Parathyroid adenoma (tissue), 2 donors: ENCODE measurements around the gene TSHZ2.
"Not testable (repeated sequence)": the region's sequence is repeated elsewhere in the genome, so short reads cannot be mapped to it uniquely, and the experiment has no call there.

ENCODE experiments used
- H2AFZ ChIP-seq: fragments of 300-600 bp; sonication (generic); one replicate; pipeline ENCODE4 v1.7.0; 2017; ENCODE audit warnings: antibody characterized with exemption, mild to moderate bottlenecking
- H3K27ac ChIP-seq: fragments of 300-600 bp; sonication (generic); one replicate; pipeline ENCODE4 v1.7.0; 2017
- H3K27me3 ChIP-seq: fragments of 300-600 bp; sonication (generic); one replicate; pipeline ENCODE4 v1.7.0; 2017; ENCODE audit warnings: low read length; ENCODE audit not compliant: control insufficient read depth, insufficient read depth
- H3K36me3 ChIP-seq: fragments of 300-600 bp; sonication (generic); one replicate; pipeline ENCODE4 v1.7.0; 2017; ENCODE audit warnings: low read length; ENCODE audit not compliant: control insufficient read depth, insufficient read depth
- H3K4me1 ChIP-seq: fragments of 300-600 bp; sonication (generic); one replicate; pipeline ENCODE4 v1.7.0; 2017; ENCODE audit warnings: control low read depth
- H3K4me2 ChIP-seq: fragments of 300-600 bp; sonication (generic); one replicate; pipeline ENCODE4 v1.7.0; 2017; ENCODE audit warnings: low read length
- H3K4me3 ChIP-seq: fragments of 300-600 bp; sonication (generic); one replicate; pipeline ENCODE4 v1.7.0; 2017; ENCODE audit warnings: low read depth, low read length
- H3K79me2 ChIP-seq: fragments of 300-600 bp; sonication (generic); one replicate; pipeline ENCODE4 v1.7.0; 2017; ENCODE audit warnings: control low read depth
- H3K9ac ChIP-seq: fragments of 300-600 bp; sonication (generic); one replicate; pipeline ENCODE4 v1.7.0; 2017; ENCODE audit warnings: mild to moderate bottlenecking
- H3K9me3 ChIP-seq: fragments of 300-600 bp; sonication (generic); one replicate; pipeline ENCODE4 v1.7.0; 2017; ENCODE audit warnings: low read length; ENCODE audit not compliant: control insufficient read depth
- TF ChIP-seq, protein P1 (sequence below): fragments of 300-600 bp; sonication (generic); IDR thresholded peaks from one replicate; pipeline ENCODE4 v1.7.0; 2017; ENCODE audit warnings: antibody characterized with exemption, mild to moderate bottlenecking
- donor health status: primary hyperparathyroidism.

Gene TSHZ2

DNA sequence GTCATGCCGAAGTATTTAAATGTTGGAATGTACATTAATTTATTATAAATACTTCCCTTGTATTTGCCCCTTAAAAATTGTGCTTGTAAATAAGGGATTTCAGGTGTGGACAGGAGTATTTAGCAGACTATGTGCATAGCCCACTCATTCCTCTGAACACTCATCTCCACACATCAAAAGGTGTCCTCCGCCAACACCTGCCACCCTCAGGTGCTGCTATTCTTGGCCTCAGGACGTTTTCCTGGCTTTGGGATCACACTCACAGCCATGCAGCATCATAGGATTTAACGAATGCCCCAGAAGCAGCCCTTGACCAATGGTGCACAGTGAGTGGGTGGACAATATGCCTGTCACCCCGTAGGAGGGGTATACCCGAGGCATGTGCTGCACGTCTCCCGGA is 390.6 kb downstream of the TSHZ2 start:
- H3K27me3 ChIP-seq: no peaks in the 10 kb centered on the region

DNA sequence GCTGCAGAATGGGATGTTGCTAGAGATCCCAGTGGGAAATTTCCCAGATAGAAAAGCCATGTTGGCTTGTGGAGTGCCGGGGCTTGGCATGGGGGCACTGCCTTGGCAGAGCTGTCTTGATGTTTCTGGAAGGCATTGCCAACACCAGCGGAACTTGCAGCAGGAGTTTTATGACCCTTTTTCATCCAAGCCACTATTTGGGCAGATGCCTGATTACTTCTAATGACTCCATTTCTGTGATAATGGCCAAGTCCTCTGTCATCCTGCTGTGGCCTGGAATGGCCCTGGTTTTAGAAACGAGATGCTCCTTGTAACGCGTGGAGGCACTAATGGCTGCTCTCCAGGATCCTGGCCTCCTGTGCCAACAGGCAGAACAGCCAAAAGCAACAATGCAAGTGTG is 392.5 kb downstream of the TSHZ2 start:
- H3K9ac ChIP-seq: no peak overlapping the region
- no peaks in the 10 kb centered on the region for H3K27me3 ChIP-seq
- H3K27ac ChIP-seq: no peak overlapping the region
- H2AFZ ChIP-seq: no peak overlapping the region
- no peaks in the 10 kb centered on the region for H3K79me2 ChIP-seq
- H3K4me3 ChIP-seq: no peak overlapping the region
- H3K4me1 ChIP-seq: no peaks in the 10 kb centered on the region
- H3K9me3 ChIP-seq: no peaks in the 10 kb centered on the region
- H3K36me3 ChIP-seq: no peaks in the 10 kb centered on the region
- H3K4me2 ChIP-seq: no peak overlapping the region
- TF ChIP-seq, protein P1, sequence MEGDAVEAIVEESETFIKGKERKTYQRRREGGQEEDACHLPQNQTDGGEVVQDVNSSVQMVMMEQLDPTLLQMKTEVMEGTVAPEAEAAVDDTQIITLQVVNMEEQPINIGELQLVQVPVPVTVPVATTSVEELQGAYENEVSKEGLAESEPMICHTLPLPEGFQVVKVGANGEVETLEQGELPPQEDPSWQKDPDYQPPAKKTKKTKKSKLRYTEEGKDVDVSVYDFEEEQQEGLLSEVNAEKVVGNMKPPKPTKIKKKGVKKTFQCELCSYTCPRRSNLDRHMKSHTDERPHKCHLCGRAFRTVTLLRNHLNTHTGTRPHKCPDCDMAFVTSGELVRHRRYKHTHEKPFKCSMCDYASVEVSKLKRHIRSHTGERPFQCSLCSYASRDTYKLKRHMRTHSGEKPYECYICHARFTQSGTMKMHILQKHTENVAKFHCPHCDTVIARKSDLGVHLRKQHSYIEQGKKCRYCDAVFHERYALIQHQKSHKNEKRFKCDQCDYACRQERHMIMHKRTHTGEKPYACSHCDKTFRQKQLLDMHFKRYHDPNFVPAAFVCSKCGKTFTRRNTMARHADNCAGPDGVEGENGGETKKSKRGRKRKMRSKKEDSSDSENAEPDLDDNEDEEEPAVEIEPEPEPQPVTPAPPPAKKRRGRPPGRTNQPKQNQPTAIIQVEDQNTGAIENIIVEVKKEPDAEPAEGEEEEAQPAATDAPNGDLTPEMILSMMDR: no peak

More for the DNA sequence above, 390.6 kb downstream of the TSHZ2 start:
- H3K4me1 ChIP-seq: no peaks in the 10 kb centered on the region
- H3K27ac ChIP-seq: no peak overlapping the region
- no peaks in the 10 kb centered on the region for H3K79me2 ChIP-seq
- no peak overlapping the region for H2AFZ ChIP-seq
- no peaks in the 10 kb centered on the region for H3K36me3 ChIP-seq
- H3K4me2 ChIP-seq: no peak overlapping the region
- no peak overlapping the region for H3K4me3 ChIP-seq
- no peak overlapping the region for H3K9ac ChIP-seq
- H3K9me3 ChIP-seq: no peaks in the 10 kb centered on the region
- TF ChIP-seq, protein P1: no peak

DNA sequence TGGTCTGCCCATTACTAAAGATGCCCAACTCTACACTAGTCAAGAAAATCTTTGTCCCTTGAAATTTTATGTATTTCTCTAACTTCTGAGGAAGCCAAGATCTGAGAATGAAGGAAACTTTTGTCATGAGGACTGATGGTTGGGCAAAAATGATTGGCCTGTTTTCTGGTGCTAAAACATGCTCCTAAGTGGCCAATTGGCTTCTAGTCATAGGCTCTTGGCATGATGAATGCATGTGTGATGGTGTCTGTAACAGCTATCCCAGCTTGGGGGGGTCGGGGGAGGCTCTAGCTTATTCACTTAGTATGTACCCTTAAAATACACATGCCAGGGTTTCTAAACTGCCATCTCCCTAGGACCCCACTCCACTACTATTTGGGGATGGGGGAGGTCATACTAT is 392.9 kb downstream of the TSHZ2 start:
- no peaks in the 10 kb centered on the region for H3K9me3 ChIP-seq
- H2AFZ ChIP-seq: no peak overlapping the region
- H3K27me3 ChIP-seq: no peaks in the 10 kb centered on the region
- no peaks in the 10 kb centered on the region for H3K36me3 ChIP-seq
- no peaks in the 10 kb centered on the region for H3K4me1 ChIP-seq
- no peaks in the 10 kb centered on the region for H3K79me2 ChIP-seq
- TF ChIP-seq, protein P1: no peak
- no peak overlapping the region for H3K4me3 ChIP-seq
- no peak overlapping the region for H3K4me2 ChIP-seq
- no peak overlapping the region for H3K27ac ChIP-seq
- H3K9ac ChIP-seq: no peak overlapping the region

DNA sequence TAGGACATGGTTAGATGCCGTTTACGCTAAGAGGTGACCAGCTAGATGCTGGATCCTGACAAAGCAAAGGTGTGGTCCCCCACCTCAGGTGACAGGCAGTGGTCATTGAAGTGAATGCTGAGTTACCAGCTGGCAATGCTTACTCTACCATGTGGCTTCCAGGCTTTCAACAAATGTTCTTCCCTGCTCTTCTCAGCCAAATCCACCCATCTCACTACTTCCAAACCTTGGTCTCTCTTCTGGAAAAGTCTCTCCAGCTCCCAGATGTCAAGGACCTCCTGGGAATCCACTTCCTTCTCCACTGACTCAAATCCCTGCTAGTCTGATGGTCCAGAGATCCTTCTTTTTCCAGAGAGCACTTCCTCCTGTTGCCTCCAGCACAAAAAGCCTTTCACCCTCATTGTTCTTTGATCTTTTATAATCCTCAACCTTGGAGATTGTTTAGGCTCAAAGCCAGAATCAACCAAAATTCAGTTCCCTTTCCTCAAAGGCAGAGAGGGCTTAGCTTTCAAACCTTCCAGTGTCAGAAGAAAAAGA is 393.4 kb downstream of the TSHZ2 start:
- H3K27me3 ChIP-seq: no peaks in the 10 kb centered on the region
- H3K79me2 ChIP-seq: no peaks in the 10 kb centered on the region
- H3K36me3 ChIP-seq: no peaks in the 10 kb centered on the region
- H3K27ac ChIP-seq: no peak overlapping the region
- TF ChIP-seq, protein P1: no peak
- H3K4me1 ChIP-seq: no peaks in the 10 kb centered on the region
- no peaks in the 10 kb centered on the region for H3K9me3 ChIP-seq
- no peak overlapping the region for H2AFZ ChIP-seq
- no peak overlapping the region for H3K4me3 ChIP-seq
- H3K9ac ChIP-seq: no peak overlapping the region
- H3K4me2 ChIP-seq: no peak overlapping the region

DNA sequence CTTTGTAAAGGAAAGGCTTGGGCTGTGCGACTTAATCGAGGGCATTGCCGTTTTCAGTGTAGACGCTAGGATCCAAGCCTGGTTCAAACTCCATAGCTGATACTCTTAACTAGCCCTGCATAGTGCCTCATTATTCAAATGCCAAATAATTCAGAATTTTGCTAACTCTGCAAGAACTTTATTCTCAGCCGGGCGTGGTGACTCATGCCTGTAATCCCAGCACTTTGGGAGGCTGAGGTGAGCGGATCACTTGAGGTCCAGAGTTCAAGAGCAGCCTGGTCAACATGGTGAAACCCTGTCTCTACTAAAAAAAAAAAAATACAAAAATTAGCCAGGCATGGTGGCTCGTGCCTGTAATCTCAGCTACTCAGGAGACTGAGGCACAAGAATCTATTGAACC is 394.8 kb downstream of the TSHZ2 start:
- not testable (repeated sequence) for H3K9ac ChIP-seq, H3K27me3 ChIP-seq, H3K36me3 ChIP-seq, H3K4me1 ChIP-seq, H3K4me3 ChIP-seq, H3K79me2 ChIP-seq, H3K9me3 ChIP-seq, H3K27ac ChIP-seq, H2AFZ ChIP-seq, H3K4me2 ChIP-seq
